GM21447 (cell line): ENCODE results near the gene APBB1IP.
"Not testable (repeated sequence)": the region's sequence is repeated elsewhere in the genome, so short reads cannot be mapped to it uniquely, and the experiment has no call there.

Experiments
- ATAC-seq: cut with Tn5 transposase; IDR thresholded peaks from one replicate; pipeline ENCODE4 v1.9.1; 2021; ENCODE audit not compliant: unreplicated experiment

Gene APBB1IP

GRCh38 chr10:26441491-26442214, 3.5 kb downstream of the APBB1IP start:
- ATAC-seq, result no peak

- no peak for ATAC-seq
Observed at GRCh38 chr10:26445411-26446031, 7.4 kb downstream of the APBB1IP start.

GRCh38 chr10:26446258-26446657, 8.1 kb downstream of the APBB1IP start:
- ATAC-seq, result no peak

- ATAC-seq, result peak; percentile 38
Observed at GRCh38 chr10:26448292-26448691, 10.2 kb downstream of the APBB1IP start.

GRCh38 chr10:26448706-26449435, 10.7 kb downstream of the APBB1IP start:
- ATAC-seq, result peak; percentile 89

- ATAC-seq, result no peak
Observed at GRCh38 chr10:26449726-26450125, 11.6 kb downstream of the APBB1IP start.

- no peak for ATAC-seq
Observed at GRCh38 chr10:26451903-26452302, 13.8 kb downstream of the APBB1IP start.

GRCh38 chr10:26453850-26454249, 15.7 kb downstream of the APBB1IP start:
- ATAC-seq, result no peak

GRCh38 chr10:26454891-26455290, 16.8 kb downstream of the APBB1IP start:
- ATAC-seq, result no peak

GRCh38 chr10:26455567-26456315, 17.6 kb downstream of the APBB1IP start:
- ATAC-seq, result no peak

GRCh38 chr10:26457088-26457487, 18.9 kb downstream of the APBB1IP start:
- ATAC-seq, result peak; percentile 91

GRCh38 chr10:26460736-26461135, 22.6 kb downstream of the APBB1IP start:
- ATAC-seq, result no peak

- no peak for ATAC-seq
Observed at GRCh38 chr10:26463986-26464385, 25.8 kb downstream of the APBB1IP start.

- ATAC-seq, result no peak
Observed at GRCh38 chr10:26464632-26465280, 26.6 kb downstream of the APBB1IP start.

- not testable (repeated sequence) for ATAC-seq
Observed at GRCh38 chr10:26466531-26466930, 28.4 kb downstream of the APBB1IP start.

GRCh38 chr10:26467639-26468038, 29.5 kb downstream of the APBB1IP start:
- no peak for ATAC-seq

- no peak for ATAC-seq
Observed at GRCh38 chr10:26468291-26468690, 30.1 kb downstream of the APBB1IP start.

GRCh38 chr10:26468700-26469099, 30.6 kb downstream of the APBB1IP start:
- ATAC-seq, result peak; percentile 60

- no peak for ATAC-seq
Observed at GRCh38 chr10:26472492-26472778, 34.3 kb downstream of the APBB1IP start.

- ATAC-seq, result no peak
Observed at GRCh38 chr10:26474026-26474425, 35.9 kb downstream of the APBB1IP start.

GRCh38 chr10:26474845-26475244, 36.7 kb downstream of the APBB1IP start:
- not testable (repeated sequence) for ATAC-seq
